Measurements from ENCODE around the gene PRELID3B.

The PRELID3B gene

GRCh38 chr20:59016795-59017492 is 25.6 kb downstream of the PRELID3B start:
- no peak overlapping the region for H3K4me3 ChIP-seq (ENCODE audit: low read depth, low read length)
- TF ChIP-seq CTCF (IDR thresholded peaks at IDR 0.05; ENCODE audit: insufficient read depth, low read depth, low read length, missing control alignments): no peak
- DNase-seq (ENCODE audit: low read depth): no peak

DNA sequence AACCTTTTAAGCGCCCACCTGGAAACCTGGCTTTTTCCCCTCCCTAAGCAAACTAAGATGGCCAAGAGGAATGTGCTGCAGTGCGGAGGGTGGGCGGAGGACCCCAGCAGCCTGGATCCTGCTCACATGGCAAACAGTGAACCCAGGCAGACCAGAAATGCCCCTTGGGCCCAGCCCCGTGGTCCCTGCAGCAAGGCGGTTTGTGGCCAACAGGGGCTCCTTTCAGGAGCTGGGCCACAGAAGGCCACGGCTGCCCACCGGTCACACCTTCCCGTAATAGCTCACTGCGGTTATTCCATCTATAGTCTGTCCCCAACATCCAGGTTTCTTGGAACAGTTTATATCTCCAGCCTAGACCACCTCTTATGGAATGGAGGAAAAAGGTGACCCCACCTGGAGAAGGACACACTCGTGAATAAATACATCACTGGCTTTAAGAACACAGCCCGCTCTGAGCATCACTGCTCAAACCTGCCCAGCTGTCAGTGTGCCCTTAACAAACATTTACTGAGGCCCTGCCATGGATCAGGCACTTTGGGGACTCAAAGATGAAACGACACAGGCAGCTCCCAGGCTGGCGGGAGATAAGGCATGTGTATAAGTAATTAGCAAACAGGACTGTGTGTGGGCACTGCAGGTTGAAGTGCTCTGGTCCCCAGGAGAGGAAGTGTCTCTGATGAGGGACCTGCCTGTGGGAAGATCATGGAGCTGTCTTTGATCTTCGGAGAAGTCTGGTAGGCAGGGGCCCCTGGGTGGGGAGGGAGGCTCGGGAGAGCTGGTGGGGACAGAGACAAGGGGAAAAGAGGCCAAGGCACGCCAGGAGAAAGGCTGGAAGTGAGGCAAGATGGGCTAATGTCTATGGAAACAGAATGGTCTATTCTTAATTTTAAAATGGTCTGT is 26.5 kb downstream of the PRELID3B start:
- DNase-seq (ENCODE audit: low read depth): no peak
- no peak overlapping the region for H3K4me3 ChIP-seq (ENCODE audit: low read depth, low read length)
- TF ChIP-seq CTCF (IDR thresholded peaks at IDR 0.05; ENCODE audit: insufficient read depth, low read depth, low read length, missing control alignments): no peak

DNA sequence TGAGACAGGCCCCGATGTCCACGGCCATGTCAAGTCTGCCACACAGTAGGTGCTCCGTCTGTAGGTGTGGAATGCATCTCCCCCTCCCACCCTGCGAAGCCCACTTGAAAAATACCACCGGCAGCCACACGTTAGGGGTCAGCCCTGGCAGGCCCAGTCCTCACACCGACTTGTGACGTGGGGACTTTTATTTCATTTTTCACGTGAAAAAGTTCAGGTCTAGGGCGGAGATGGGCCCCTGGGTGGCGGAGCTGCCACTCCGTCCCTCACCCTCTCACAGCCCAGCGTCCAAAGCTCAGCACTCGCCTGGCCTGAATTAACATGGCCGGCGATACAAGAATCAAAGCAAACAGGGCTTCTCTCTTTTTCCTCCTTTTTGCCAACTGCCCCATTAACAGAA is 27.2 kb downstream of the PRELID3B start:
- TF ChIP-seq CTCF (IDR thresholded peaks at IDR 0.05; ENCODE audit: insufficient read depth, low read depth, low read length, missing control alignments): no peak
- no peak for DNase-seq (ENCODE audit: low read depth)
- H3K4me3 ChIP-seq (ENCODE audit: low read depth, low read length): no peak overlapping the region

- DNase-seq (ENCODE audit: low read depth): no peak
- TF ChIP-seq CTCF (IDR thresholded peaks at IDR 0.05; ENCODE audit: insufficient read depth, low read depth, low read length, missing control alignments): no peak
- no peak overlapping the region for H3K4me3 ChIP-seq (ENCODE audit: low read depth, low read length)
Measured at GRCh38 chr20:59014680-59015389, 27.8 kb downstream of the PRELID3B start.

DNA sequence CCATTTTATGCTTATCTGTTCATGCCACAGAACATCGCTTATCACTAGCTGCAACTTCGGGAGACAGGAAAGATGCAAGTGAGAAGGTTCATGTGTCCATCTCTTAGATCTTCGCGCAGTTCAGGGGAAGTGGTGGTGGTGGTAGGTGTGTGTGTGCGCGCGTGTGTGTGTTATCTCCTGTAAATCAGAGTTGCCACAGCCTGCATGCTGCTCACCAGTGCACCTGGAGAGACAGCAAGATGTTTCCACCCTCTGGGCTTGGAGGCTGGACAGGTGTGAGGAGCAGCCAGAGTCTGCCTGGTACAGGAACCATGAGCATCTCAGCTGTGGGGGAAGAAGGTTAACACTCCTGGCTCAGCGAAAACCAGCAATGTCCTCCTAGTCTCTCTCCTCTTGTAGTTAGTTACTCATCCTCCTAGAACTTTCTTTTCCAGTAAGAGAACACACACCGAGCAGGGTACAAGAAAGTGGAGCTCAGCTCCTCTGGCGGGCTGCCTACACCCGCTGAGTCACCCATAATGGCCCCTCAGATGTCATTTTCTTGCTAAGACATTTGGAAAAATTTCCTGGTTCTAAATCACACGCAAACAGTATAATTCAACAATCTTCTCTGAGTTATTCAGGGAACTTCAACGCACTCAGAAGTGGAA is 28.5 kb downstream of the PRELID3B start:
- H3K4me3 ChIP-seq (ENCODE audit: low read depth, low read length): no peak overlapping the region
- no peak for DNase-seq (ENCODE audit: low read depth)
- TF ChIP-seq CTCF (IDR thresholded peaks at IDR 0.05; ENCODE audit: insufficient read depth, low read depth, low read length, missing control alignments): no peak

Data from GM12865 (cell line).